ENCODE results near the gene CDK5R1.
"Not testable (repeated sequence)": the region's sequence is repeated elsewhere in the genome, so short reads cannot be mapped to it uniquely, and the experiment has no call there.

CDK5R1 gene

DNA sequence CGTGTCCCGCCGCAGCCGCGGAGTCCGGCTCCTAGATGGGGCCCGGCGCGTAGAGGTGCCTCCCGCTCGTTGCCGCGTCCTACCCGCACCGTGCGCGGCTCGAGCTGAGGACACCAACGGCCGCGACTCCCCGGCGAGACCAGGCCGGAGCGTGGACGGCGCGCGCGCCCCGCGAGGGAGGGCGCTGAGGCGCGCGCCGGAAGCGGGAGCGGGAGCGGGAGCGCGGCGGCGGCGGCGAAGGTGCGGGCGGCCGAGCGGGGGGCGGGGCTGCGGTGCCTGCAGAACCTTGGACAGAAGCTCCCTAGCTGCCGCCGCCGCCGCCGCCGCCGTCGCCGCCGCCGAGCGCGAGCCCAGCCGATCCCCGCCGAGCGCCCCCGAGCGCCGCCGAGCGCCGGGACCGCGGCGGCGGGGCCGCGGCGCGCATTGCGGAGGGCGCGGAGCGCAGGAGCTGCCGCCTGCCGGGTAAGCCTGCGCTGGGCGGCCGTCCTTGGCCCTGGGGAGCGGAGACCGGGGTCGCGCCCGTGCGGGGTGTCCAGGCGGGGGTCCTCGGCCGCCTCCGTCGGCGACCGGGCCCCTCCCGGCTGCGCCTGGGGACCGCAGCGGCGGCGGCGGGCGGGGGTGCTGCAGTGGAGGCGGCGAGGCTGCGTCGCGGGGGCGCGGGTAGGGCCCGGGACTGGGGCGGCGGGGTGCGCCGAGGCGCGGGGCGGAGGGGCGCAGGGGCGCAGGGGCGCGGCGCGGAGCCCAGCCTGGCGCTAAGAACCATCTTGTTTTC, at the start of gene CDK5R1:
TSS of gene CDK5R1 (plus strand) at position 293 of the 772 bp plus-strand sequence. CDS start 628 bp downstream, outside the sequence.
- no peak for FAIRE-seq

DNA sequence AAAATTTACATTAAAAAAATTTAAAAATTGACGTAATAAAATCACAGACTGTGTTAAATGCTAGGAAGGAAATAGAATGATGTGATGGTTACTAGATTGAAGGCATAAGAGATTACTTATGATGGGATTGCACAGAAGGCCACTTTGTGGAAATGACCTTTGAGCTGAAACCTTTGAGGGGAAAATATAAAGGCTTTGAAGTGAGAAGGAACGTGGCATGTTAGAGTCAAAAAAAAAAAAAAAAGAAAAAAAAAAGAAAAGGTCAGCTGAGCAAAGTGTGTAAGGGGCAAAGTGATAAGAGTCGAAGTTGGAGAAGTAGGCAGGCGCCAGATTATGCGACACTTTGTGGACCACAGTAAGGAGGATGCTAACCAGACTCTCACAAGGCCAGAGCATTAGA, 46.1 kb upstream of the CDK5R1 start:
- FAIRE-seq, result no peak

- no peak for FAIRE-seq
Measured at GRCh38 chr17:32441886-32442285, 44.9 kb upstream of the CDK5R1 start.

- no peak for FAIRE-seq
Measured at GRCh38 chr17:32443827-32444300, 42.9 kb upstream of the CDK5R1 start.

DNA sequence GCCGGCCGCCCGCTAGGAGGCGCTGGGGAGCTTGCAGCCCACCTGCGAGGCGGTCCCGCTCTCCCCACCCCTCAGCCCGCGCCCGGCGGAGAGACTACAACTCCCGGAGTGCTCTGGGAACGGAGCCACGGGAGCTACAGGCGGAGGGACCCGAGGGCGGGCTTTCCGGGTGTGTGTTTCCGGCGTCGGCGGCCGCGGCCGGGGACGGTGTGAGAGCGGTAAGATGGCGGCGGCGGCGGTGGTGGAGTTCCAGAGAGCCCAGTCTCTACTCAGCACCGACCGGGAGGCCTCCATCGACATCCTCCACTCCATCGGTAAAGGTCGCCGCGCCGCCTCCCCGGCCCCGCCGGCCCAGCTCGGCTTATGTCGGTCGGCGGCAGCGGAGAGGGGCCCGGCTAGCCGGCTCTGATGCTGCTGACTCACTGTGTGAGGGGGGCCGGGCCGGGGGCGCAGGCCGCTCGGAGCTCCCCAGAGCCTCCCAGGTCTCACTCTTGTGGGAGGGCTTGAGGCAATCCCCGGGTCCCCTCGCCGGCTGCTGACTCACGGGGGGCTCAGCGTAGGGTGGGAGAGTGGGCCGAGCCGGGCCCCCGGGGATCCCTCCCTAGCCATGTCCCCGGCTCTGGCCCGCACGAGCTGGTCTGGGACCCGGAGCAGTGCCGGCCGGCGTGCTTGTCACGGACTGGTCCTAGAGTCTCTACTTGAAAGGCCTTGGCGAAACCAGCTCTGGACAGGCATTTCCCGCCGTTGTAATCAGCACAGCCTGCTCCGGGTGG, 42.3 kb upstream of the CDK5R1 start, which contains the start of gene PSMD11:
TSS of gene PSMD11 (plus strand) at position 210 of the 773 bp plus-strand sequence. CDS start at position 224, 14 bp downstream.
- FAIRE-seq, result peak; percentile 78

DNA sequence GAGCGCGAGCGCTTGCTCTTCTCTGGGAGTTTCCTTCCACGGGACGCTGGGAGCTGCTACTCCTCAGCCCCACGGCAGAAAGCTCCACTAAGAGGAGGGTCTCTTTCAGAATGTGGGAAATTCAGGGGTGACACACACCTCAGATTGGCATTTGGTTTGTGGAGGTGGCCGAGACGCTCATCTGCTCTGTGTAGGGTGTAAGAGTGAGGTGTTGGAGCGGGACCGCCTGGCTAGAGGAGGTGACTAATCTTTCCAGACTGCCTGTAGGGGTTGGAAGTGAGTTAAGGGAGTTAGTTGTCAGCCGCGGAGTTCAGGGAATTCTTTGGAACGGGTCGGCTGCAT, 41.7 kb upstream of the CDK5R1 start:
- FAIRE-seq, result no peak

- FAIRE-seq, result no peak
Measured at GRCh38 chr17:32445497-32445896, 41.3 kb upstream of the CDK5R1 start.

DNA sequence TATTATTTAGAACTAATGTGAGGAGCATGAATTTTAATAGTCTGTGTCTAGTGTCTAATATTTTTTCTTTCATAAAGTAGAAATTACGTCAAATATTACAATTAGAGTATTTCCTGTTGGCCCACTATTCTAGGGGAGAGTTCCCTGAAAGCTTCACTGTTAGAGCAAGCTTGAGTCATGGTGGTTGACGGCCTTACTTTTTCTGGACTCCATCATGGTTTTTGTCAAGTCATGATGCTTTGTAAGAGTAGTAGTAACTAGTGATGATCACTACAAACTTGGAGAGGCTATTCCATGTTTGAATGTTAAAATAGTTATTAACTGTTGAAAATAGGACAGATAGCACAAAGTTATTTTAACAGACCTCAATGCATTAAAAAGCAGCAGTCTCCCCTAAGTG, 40.8 kb upstream of the CDK5R1 start:
- FAIRE-seq, result no peak

- no peak for FAIRE-seq
Measured at GRCh38 chr17:32446949-32447348, 39.8 kb upstream of the CDK5R1 start.

- FAIRE-seq, result no peak
Measured at GRCh38 chr17:32449963-32450362, 36.8 kb upstream of the CDK5R1 start.

GRCh38 chr17:32450379-32450778, 36.4 kb upstream of the CDK5R1 start:
- not testable (repeated sequence) for FAIRE-seq

DNA sequence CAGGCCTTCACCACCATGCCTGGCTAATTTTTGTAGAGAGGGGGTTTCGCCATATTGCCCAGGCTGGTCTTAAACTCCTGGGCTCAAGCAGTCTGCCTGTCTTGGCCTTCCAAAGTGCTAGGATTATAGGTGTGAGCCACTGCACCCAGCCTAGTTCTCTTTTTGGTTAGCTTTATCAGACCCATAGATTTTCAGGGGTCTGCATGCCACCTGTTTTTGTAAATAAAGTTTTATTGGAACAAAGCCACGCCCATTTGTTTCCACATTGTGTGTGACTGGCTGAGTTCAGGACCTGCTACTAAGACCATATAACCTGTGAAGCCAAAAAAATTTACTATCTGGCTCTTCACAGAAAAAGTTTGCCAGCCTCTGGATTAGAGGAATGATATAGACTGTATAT, 34.9 kb upstream of the CDK5R1 start:
- no peak for FAIRE-seq

GRCh38 chr17:32452281-32452680, 34.5 kb upstream of the CDK5R1 start:
- no peak for FAIRE-seq

GRCh38 chr17:32453370-32453769, 33.4 kb upstream of the CDK5R1 start:
- no peak for FAIRE-seq

DNA sequence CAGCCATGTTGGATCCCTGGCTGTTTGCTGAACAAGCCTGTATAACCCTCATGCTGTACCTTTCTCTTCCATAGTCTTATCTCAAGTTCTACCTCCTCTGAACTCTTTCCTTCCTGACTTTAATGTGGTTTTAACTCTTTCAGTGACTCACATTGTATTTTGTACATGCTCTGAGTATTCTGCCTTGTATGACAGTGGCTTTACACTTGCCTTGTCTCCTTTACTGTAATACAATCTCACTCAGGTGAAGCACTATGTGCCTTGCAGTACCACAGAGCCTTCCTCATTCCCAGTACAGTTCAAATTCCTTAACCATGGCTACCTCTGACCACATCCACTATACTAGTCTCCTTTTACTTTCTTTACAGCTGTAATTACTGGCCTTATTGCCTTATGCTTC, 28.4 kb upstream of the CDK5R1 start:
- FAIRE-seq, result no peak

DNA sequence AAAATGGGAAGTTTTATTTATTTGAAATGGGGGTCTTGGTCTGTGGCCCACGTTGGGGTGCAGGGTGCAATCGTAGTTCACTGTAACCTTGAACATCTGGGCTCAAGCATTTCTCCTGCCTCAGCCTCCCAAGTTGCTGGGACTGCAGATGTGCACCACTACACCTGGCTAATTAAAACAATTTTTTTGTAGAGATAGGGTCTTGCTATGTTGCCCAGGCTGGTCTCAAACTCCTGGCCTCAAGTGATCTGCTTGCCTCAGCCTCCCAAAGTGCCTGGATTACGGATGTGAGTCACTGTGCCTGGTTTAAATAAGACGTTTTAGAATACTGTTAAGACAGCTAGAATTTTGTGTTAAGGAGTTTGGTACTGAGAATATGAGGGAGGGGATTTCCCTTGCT, 26.7 kb upstream of the CDK5R1 start:
- no peak for FAIRE-seq

GRCh38 chr17:32461498-32461852, 25.3 kb upstream of the CDK5R1 start:
- no peak for FAIRE-seq

- peak; percentile 82 for FAIRE-seq
Measured at GRCh38 chr17:32461853-32462617, 24.8 kb upstream of the CDK5R1 start.

- no peak for FAIRE-seq
Measured at GRCh38 chr17:32463304-32463703, 23.5 kb upstream of the CDK5R1 start.

DNA sequence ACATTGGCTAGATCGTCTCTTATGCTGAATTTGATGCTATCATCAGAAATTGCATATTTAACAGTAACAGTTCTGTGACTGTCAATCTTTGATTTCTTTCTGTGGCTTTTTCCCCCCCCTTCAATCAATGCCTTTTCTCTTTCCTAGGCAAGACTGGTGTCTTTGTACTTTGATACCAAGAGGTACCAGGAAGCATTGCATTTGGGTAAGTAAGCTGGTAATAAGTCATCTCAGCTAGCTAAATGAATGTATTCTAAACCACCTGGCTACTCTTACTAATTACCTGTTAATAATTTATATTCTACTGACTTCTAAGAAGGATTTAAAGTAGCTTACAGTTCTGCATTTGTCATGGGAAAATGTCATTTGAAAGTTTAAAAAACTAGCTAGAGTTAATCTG, 22.4 kb upstream of the CDK5R1 start:
- no peak for FAIRE-seq

GRCh38 chr17:32467949-32468348, 18.8 kb upstream of the CDK5R1 start:
- no peak for FAIRE-seq

DNA sequence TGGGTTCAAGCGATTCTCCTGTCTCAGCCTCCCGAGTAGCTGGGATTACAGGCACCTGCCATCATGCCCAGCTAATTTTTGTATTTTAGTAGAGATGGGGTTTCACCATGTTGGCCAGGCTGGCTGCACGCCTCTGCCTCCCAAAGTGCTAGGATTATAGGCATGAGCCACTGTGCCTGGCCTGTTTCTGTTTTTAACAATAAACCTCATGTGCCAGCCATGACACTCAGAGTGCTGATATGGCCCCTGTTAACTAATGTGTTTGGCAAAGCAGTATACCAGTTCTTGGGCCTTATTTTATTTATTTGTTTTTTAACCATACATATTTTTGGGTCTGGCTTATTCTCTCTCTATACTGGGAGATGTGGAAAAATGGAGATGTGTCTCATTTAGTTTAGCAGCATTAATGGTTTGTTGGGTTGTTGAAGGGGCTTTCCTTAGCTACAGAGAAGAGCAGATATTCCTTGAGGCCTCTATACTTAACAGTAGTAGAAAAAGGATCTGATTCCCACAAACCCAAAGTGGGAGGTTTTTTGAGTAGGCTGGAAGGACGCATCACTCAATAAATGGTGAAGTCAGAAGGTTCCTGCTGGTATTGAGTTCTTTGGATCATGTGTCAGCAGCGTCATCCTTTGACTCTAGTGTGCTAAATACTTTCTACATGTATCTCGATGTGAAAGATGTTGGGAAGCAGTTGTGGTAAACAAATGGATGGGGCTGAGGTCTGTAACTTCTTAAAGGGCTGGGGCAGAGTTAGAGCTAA, 16.2 kb upstream of the CDK5R1 start:
- FAIRE-seq, result no peak

GRCh38 chr17:32471652-32472051, 15.1 kb upstream of the CDK5R1 start:
- no peak for FAIRE-seq

All from A204.1 (cell line).